ENCODE measurements around the gene THPO.
A peak's percentile ranks its signal among the peaks of the same experiment; 100 is the strongest.

- TF ChIP-seq CTCF (conservative IDR thresholded peaks at IDR 0.05; ENCODE audit: low read depth in 2 of 2) (peak; percentile 45 to 71), POLR2AphosphoS5 (IDR thresholded peaks at IDR 0.05; ENCODE audit: low read depth) (peak; percentile 90), REST (IDR thresholded peaks at IDR 0.05; ENCODE audit: unreplicated experiment) (no peak), EZH2 (IDR thresholded peaks at IDR 0.05; ENCODE audit: low read depth, unreplicated experiment) (no peak), STAT1 (IDR thresholded peaks at IDR 0.05; ENCODE audit: unreplicated experiment) (no peak), CREB1 (CRISPR knock-in tag; IDR thresholded peaks at IDR 0.05; ENCODE audit: low read depth) (peak; percentile 66), EZH2phosphoT487 (IDR thresholded peaks at IDR 0.05; ENCODE audit: unreplicated experiment) (no peak), ZNF462 (CRISPR knock-in tag; IDR thresholded peaks at IDR 0.05) (no peak), JUNB (IDR thresholded peaks at IDR 0.05; ENCODE audit: unreplicated experiment) (no peak)
These were observed 15.1 kb downstream of the THPO start for GRCh38 chr3:184362668-184363546.
